ENCODE measurements around the gene BPIFB1.

Gene BPIFB1

DNA sequence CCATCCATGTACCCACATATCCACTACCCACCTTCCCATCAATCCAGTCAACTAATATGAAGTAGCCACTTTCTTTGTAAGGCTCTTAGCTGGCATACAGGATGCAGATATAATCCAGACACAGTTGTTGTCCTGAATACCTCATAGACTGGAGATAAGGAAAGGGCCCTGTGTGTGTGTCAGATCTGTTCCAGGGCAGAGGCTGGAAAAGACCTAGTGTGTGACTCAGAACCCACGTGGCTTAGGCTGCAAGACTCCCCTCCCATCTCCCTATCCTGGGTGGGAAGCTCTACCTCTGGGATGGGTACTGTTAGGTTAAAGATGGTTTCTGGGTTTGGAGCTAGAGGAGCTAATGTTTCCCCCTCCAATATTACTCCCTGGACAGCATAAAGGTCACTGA is 43.6 kb upstream of the BPIFB1 start:
- Histone ChIP-seq H3K27ac (no peak overlapping the region), H3K9me3 (no peaks in the 10 kb centered on the region), H3K4me1 (ENCODE audit: control insufficient read depth in 1 of 2, insufficient read depth in 1 of 2, low read depth in 1 of 2, low read length in 1 of 2) (peaks cover 9 to 12% of the 10 kb centered on the region in 2 experiments), H3K4me3 (ENCODE audit: low read depth in 1 of 2, low read length in 1 of 2) (no peak overlapping the region), H3K36me3 (no peaks in the 10 kb centered on the region), H3K27me3 (no peaks in the 10 kb centered on the region)
- TF ChIP-seq, protein P1, sequence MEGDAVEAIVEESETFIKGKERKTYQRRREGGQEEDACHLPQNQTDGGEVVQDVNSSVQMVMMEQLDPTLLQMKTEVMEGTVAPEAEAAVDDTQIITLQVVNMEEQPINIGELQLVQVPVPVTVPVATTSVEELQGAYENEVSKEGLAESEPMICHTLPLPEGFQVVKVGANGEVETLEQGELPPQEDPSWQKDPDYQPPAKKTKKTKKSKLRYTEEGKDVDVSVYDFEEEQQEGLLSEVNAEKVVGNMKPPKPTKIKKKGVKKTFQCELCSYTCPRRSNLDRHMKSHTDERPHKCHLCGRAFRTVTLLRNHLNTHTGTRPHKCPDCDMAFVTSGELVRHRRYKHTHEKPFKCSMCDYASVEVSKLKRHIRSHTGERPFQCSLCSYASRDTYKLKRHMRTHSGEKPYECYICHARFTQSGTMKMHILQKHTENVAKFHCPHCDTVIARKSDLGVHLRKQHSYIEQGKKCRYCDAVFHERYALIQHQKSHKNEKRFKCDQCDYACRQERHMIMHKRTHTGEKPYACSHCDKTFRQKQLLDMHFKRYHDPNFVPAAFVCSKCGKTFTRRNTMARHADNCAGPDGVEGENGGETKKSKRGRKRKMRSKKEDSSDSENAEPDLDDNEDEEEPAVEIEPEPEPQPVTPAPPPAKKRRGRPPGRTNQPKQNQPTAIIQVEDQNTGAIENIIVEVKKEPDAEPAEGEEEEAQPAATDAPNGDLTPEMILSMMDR (IDR thresholded peaks at IDR 0.05): no peak

DNA sequence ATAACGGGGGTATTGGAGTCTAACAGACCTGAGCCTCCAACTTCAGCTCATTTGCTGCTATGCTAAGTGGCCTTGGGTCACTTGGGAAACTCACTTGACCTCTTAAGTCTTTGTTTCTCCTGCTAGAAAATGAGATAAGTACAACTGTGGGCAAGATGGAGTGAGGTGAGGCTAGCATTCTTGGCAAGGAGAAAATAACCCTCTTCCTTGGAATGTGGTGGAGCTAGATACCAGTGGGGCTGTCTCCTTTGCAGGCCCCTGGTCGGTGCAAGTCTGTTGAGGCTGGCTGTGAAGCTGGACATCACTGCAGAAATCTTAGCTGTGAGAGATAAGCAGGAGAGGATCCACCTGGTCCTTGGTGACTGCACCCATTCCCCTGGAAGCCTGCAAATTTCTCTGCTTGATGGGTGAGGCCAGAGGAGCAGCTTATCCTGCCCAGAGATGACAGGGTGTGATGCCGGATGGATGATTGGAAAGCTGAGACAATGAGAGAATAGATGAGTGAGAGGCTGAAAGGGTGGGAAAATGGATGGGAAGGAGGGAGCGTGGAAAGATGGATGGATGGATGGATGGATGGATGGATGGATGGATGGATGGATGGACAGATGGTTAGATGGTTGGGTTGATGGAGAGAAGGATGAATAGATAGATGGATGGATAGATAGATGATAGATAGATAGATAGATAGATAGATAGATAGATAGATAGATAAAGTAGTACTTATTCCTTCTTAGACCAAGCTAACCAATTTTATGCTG is 42.9 kb upstream of the BPIFB1 start:
- no peaks in the 10 kb centered on the region for H3K27me3 ChIP-seq
- TF ChIP-seq, protein P1 (IDR thresholded peaks at IDR 0.05): no peak
- no peaks in the 10 kb centered on the region for H3K9me3 ChIP-seq
- H3K36me3 ChIP-seq: no peaks in the 10 kb centered on the region
- H3K4me3 ChIP-seq (ENCODE audit: low read depth in 1 of 2, low read length in 1 of 2): no peak overlapping the region
- H3K27ac ChIP-seq: no peak overlapping the region
- peaks cover 8 to 9% of the 10 kb centered on the region in 2 experiments for H3K4me1 ChIP-seq (ENCODE audit: control insufficient read depth in 1 of 2, insufficient read depth in 1 of 2, low read depth in 1 of 2, low read length in 1 of 2)

DNA sequence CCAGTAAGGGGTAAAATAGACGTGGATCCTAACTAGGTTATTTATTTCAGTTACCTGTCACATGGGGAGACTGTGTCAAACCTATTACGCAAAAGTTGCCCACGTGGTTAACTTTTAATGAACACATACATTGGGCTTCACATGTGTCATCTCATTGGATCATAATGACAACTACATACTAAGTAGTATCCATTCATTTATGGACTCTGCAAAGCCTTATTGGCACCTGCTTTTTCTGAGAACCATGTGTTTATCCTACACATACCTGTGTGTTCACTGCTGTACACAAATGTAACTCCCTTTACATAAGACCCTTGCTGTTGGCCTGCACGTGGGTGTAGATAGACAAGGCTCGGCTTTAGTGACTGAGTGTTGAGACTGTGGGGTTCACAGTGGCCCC is 42.1 kb upstream of the BPIFB1 start:
- TF ChIP-seq, protein P1 (IDR thresholded peaks at IDR 0.05): no peak
- Histone ChIP-seq H3K4me3 (ENCODE audit: low read depth in 1 of 2, low read length in 1 of 2) (no peak overlapping the region), H3K27me3 (no peaks in the 10 kb centered on the region), H3K9me3 (no peaks in the 10 kb centered on the region), H3K27ac (no peak overlapping the region), H3K4me1 (ENCODE audit: control insufficient read depth in 1 of 2, insufficient read depth in 1 of 2, low read depth in 1 of 2, low read length in 1 of 2) (peaks cover under 1 to 2% of the 10 kb centered on the region in 2 experiments), H3K36me3 (no peaks in the 10 kb centered on the region)

DNA sequence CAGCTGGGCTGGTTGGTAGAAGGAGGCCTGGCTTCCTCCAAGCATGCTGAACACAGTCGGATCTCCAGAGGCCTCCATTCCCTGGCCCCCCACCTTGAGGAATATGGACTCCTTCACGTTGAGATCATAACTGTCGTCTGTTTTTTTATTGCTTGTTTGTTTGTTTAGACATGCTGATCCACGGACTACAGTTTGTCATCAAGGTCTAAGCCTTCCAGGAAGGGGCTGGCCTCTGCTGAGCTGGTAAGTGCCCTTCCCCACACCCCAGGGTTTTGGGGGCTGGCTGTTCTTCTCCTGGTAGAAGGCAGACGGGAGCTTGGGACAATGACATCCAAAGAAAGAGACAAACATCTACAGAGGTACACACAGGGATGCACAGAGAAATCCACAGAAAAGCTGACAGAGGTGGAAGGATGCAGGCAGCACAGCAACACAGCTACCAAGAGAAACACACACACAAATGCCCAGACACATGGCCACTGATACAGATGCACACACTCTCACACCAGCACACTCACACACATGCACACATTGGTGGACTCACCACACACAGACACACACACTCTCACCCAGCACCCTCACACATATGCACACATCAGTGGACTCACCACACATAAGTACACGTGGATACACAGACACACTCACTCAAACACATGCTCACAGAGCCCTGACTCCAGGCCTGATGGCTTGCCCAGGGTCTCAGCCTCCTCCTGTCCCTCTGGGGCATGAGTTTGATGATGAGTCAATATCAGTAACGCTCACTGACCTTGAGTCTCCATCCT is 40.5 kb upstream of the BPIFB1 start:
- H3K27me3 ChIP-seq: no peaks in the 10 kb centered on the region
- H3K4me1 ChIP-seq (ENCODE audit: control insufficient read depth in 1 of 2, insufficient read depth in 1 of 2, low read depth in 1 of 2, low read length in 1 of 2): no peaks in the 10 kb centered on the region
- H3K36me3 ChIP-seq: no peaks in the 10 kb centered on the region
- H3K27ac ChIP-seq: no peak overlapping the region
- H3K4me3 ChIP-seq (ENCODE audit: low read depth in 1 of 2, low read length in 1 of 2): no peak overlapping the region
- H3K9me3 ChIP-seq: no peaks in the 10 kb centered on the region
- TF ChIP-seq, protein P1 (IDR thresholded peaks at IDR 0.05): no peak

DNA sequence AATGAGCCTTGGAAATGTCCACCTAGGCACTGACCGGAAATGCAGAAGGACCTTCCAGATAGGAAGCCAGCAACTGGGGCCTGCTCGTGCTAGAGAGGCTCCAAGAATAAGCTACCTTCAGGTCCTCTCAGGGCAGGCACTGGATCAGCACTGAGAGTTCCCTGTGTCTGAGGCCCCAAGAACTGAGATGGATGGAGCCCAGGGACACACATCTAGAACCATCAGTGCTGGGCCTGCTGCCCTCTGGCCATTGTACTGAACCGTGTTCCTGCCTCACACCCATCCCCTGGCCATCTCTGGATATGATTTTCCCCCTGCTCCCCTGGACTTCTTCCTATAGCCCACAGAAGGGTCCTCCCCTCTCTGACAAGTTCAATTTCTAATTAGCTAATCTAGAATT is 36.9 kb upstream of the BPIFB1 start:
- Histone ChIP-seq H3K4me1 (ENCODE audit: control insufficient read depth in 1 of 2, insufficient read depth in 1 of 2, low read depth in 1 of 2, low read length in 1 of 2) (no peaks in the 10 kb centered on the region), H3K4me3 (ENCODE audit: low read depth in 1 of 2, low read length in 1 of 2) (no peak overlapping the region), H3K27ac (no peak overlapping the region), H3K9me3 (no peaks in the 10 kb centered on the region), H3K27me3 (no peaks in the 10 kb centered on the region), H3K36me3 (no peaks in the 10 kb centered on the region)
- TF ChIP-seq, protein P1 (IDR thresholded peaks at IDR 0.05): no peak

All from neutrophil (primary cell).